Measurements from ENCODE around the gene NEUROG1.

Gene NEUROG1

DNA sequence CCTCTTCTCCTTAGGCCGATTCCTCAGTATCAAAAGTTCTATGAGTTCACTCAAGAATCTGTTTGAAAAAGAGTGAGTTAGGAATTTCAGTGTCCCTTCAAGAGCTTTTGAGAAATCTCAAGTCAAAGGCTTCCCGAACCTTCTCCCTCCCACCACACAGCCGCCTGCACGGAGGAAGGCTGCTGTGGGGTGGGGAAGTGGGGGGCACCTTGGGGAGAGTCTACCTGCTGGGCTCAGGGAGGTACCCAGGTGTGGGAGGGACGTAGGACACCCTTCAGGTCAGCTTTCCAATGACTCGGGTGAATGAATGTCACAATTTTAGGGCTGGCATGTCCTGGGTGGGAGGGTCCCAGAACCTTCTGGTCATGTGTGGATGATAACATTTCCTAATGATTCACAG is 25.5 kb upstream of the NEUROG1 start:
- no peak for DNase-seq (ENCODE audit: extremely low read depth, low read depth)
- TF ChIP-seq, protein P1, sequence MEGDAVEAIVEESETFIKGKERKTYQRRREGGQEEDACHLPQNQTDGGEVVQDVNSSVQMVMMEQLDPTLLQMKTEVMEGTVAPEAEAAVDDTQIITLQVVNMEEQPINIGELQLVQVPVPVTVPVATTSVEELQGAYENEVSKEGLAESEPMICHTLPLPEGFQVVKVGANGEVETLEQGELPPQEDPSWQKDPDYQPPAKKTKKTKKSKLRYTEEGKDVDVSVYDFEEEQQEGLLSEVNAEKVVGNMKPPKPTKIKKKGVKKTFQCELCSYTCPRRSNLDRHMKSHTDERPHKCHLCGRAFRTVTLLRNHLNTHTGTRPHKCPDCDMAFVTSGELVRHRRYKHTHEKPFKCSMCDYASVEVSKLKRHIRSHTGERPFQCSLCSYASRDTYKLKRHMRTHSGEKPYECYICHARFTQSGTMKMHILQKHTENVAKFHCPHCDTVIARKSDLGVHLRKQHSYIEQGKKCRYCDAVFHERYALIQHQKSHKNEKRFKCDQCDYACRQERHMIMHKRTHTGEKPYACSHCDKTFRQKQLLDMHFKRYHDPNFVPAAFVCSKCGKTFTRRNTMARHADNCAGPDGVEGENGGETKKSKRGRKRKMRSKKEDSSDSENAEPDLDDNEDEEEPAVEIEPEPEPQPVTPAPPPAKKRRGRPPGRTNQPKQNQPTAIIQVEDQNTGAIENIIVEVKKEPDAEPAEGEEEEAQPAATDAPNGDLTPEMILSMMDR (IDR thresholded peaks at IDR 0.05; ENCODE audit: low read depth, low read length) = no peak

GRCh38 chr5:135560858-135561257 is 25.1 kb upstream of the NEUROG1 start:
- peak; percentile 37 for DNase-seq (ENCODE audit: extremely low read depth, low read depth)
- TF ChIP-seq, protein P1 (IDR thresholded peaks at IDR 0.05; ENCODE audit: low read depth, low read length) = peak; percentile 91

- no peak for DNase-seq (ENCODE audit: extremely low read depth, low read depth)
- TF ChIP-seq, protein P1 (IDR thresholded peaks at IDR 0.05; ENCODE audit: low read depth, low read length) = no peak
Observed at GRCh38 chr5:135559354-135559753, 23.6 kb upstream of the NEUROG1 start.

DNA sequence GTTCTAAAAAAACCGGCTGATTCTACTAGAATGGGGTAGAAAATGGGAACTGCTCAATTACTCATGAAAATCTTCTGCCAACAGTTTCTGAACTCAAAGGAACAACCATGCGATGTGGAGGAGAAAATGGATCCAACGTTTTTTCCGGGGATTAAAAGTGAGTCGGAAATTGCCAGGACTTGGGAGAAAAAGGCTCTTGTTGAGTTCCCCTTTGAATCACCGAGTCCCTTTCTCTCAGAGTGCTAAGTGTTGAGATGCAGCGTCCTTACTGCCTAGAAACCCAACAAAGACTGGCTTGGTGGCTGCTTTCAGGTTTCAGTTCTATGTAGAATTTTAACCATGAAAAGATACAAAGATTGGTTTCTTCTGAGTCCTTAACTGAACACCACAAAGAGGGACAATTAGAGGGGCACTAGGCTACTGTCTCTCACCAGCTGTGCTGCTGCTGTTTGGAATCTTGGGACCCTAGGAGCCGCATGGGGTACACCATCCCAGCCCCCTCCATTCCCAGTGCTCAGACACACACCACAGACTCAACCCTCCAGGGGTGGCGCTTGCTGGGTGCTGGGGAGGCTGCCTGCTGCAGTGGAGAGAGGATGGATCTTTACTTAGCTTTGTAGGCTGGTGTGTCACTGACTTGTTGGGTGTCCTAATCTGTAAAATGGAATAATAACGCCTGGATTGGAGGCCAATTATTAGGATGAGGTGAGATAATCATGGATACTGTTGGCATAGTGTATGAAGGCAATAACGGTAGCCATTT is 21.5 kb upstream of the NEUROG1 start:
- TF ChIP-seq, protein P1 (IDR thresholded peaks at IDR 0.05; ENCODE audit: low read depth, low read length) = no peak

GRCh38 chr5:135556620-135557019 is 20.9 kb upstream of the NEUROG1 start:
- no peak for DNase-seq (ENCODE audit: extremely low read depth, low read depth)
- TF ChIP-seq, protein P1 (IDR thresholded peaks at IDR 0.05; ENCODE audit: low read depth, low read length) = no peak

More for the DNA sequence above, 21.5 kb upstream of the NEUROG1 start:
- DNase-seq (ENCODE audit: extremely low read depth, low read depth) = no peak

DNA sequence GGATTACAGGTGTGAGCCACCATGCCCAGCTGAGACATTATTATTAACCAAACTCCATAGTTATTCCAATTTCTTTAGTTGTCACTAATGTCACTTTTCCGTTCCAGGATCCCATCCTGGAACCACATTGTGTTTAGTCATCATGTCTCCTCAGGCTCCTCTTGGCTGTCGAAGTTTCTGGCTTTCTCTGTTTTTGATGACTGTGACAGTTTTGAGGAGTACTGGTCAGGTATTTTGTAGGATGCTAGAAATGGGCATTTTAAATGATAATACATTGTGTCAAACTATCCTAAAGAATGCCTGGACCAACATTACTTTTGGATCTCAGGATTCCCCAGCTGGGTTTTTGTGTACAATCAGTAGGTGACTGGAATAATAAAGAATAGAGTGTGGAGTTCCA is 19.8 kb upstream of the NEUROG1 start:
- TF ChIP-seq, protein P1 (IDR thresholded peaks at IDR 0.05; ENCODE audit: low read depth, low read length) = no peak
- no peak for DNase-seq (ENCODE audit: extremely low read depth, low read depth)

DNA sequence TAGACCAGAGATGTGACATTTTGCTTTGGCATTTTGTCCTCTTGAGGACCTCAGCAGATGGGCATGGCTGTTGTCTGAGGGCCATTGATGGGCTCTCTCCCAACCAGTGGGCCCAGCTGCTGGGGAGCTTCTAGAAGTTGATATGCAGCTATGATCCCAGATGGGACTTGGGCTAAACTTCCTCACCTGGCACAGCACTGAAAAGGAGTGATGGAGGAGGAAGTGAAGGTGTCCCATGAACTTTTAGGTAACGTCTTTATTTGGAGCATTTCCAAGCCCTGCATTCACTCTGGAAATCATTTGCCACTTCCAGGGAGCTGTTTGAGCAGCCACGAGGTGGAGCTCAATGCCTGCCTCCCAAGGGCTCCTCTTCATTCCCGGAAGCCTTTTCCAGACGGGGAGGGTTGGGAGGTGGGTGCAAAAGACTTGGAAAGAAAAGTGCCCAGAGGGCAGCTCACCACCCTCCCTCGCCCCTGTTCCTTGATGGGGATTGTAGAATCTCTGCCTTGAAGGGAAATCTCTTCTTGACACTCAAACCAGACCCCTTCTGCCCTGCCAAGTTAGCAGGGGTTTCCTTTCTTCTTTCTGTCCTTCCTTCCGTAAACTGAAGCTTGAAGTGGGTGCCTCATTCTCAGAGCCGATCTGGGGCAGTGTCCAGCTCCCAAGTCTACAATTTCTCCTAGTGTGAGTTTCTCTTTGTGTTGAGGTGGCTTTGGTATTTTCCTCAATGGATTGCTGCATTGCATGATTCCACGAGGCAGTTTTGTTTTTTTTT is 18.1 kb upstream of the NEUROG1 start:
- DNase-seq (ENCODE audit: extremely low read depth, low read depth) = no peak
- TF ChIP-seq, protein P1 (IDR thresholded peaks at IDR 0.05; ENCODE audit: low read depth, low read length) = peak; percentile 43
